Measurements from ENCODE around the gene IRF3.

- TF ChIP-seq, protein P1, sequence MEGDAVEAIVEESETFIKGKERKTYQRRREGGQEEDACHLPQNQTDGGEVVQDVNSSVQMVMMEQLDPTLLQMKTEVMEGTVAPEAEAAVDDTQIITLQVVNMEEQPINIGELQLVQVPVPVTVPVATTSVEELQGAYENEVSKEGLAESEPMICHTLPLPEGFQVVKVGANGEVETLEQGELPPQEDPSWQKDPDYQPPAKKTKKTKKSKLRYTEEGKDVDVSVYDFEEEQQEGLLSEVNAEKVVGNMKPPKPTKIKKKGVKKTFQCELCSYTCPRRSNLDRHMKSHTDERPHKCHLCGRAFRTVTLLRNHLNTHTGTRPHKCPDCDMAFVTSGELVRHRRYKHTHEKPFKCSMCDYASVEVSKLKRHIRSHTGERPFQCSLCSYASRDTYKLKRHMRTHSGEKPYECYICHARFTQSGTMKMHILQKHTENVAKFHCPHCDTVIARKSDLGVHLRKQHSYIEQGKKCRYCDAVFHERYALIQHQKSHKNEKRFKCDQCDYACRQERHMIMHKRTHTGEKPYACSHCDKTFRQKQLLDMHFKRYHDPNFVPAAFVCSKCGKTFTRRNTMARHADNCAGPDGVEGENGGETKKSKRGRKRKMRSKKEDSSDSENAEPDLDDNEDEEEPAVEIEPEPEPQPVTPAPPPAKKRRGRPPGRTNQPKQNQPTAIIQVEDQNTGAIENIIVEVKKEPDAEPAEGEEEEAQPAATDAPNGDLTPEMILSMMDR (conservative IDR thresholded peaks at IDR 0.05), result no peak
- TF ChIP-seq EZH2 (IDR thresholded peaks at IDR 0.05; ENCODE audit: low read depth), result no peak
Observed at GRCh38 chr19:49658566-49659442, 6.9 kb downstream of the IRF3 start.
